ENCODE data around the gene PHF21B.

The PHF21B gene

DNA sequence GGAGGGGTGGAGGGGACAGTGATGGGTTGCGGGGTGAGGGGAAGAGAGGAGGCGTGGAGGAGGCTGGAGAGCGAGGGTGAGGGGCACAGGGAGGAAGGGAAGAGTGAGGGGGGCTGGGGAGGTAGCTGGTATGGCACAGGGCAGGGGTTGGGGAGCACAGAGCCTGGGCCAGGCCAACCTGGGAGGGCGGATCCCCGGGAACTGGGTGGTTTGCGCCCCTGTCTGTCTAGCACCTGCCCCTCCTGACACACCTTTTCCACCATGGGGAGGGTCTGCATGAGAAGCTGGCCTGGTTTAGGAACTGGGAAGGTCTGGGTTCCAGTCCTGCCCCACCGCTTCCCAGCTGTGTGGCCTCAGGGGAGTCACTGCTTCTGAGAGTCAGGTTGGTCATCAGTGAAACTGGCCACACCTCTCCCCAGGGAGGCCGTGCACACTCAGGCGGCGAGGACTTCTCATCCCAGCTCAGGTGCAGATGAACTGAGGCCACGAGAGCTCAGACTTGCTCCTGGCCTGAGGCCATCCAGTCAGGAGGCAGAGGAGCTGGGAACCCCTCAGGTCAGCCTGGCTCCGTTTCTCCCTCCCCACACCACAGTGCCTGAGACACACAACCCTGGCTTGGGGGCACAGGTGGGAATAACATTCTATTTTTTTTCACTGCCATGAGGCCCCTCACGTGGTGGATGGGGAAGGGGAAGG is 95.6 kb downstream of the PHF21B start:
- H3K79me2 ChIP-seq (ENCODE audit: control insufficient read depth, insufficient read depth, low read length) = no peaks in the 10 kb centered on the region
- H3K56ac ChIP-seq (ENCODE audit: low read length) = no peak overlapping the region
- no peak overlapping the region for H3K27ac ChIP-seq (ENCODE audit: low read depth, low read length)
- no peaks in the 10 kb centered on the region for H3K4me1 ChIP-seq (ENCODE audit: control insufficient read depth, low read depth, low read length)
- no peak overlapping the region for H4K5ac ChIP-seq (ENCODE audit: low read length)
- H3K4ac ChIP-seq (ENCODE audit: low read depth, low read length) = no peak overlapping the region
- no peak overlapping the region for H2BK15ac ChIP-seq (replicated peaks; ENCODE audit: low read depth)
- H2BK5ac ChIP-seq (ENCODE audit: low read length) = no peak overlapping the region
- H3K36me3 ChIP-seq (ENCODE audit: control insufficient read depth, insufficient read depth, low read length) = peaks cover 4% of the 10 kb centered on the region
- H4K8ac ChIP-seq (ENCODE audit: low read depth, low read length) = no peak overlapping the region
- no peaks in the 10 kb centered on the region for H3K27me3 ChIP-seq (ENCODE audit: insufficient read depth, low read length, poor library complexity)
- WGBS (ENCODE audit: extremely low coverage, insufficient coverage, low lambda C conversion rate) = no CpG with 5 or more reads among the region's 13 CpGs
- H3K9ac ChIP-seq (ENCODE audit: low read length) = no peak overlapping the region
- no peak overlapping the region for H3K23ac ChIP-seq (ENCODE audit: low read length)
- H3K4me2 ChIP-seq (ENCODE audit: low read length) = no peak overlapping the region
- H3K79me1 ChIP-seq (ENCODE audit: low read length) = no peaks in the 10 kb centered on the region
- no peak overlapping the region for H2AK5ac ChIP-seq (ENCODE audit: low read length)
- H3K4me3 ChIP-seq (ENCODE audit: low read length) = no peak overlapping the region
- H3K18ac ChIP-seq (ENCODE audit: low read length) = no peak overlapping the region
- H2BK120ac ChIP-seq (ENCODE audit: low read depth, low read length) = no peak overlapping the region
- DNase-seq = no peak

DNA sequence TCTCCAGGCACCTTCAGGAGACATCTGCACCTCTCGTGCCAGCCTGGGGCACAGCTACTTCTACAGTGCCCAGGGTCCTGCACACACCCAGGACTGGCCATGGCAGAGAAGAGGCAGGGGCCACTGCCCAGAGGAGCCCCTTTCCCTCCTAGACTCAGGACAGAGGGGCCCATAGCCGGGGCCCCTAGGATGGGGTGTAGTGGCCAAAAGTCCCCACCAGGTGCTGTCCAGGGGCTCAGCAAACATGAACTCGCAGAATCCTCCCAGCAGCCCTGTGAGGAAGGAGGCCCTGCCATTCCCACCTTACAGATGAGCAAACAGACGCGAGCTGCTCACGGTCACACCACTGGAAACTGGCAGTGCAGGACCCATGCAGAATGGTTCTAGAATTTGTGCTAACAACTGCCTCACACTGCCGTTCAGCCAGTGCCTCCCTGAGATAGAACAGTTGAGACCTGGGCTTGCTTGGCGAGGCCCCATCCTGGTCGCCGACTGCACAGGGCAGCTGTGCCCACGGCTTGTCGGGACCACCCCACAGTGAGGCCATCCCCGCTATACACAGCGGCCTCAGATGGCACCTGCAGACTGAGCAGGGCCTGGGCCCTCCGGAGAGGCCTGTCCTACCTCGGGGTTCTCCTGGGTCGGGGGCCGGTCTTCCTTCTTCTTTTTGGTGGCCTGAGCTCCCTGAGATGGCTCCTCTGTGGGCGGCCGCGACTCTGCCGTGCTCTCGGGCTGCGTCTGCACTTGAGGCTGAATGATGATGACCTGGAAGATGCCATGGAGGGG is 96.4 kb downstream of the PHF21B start:
- no peak overlapping the region for H3K23ac ChIP-seq (ENCODE audit: low read length)
- H3K27ac ChIP-seq (ENCODE audit: low read depth, low read length) = no peak overlapping the region
- no peak overlapping the region for H3K4me3 ChIP-seq (ENCODE audit: low read length)
- WGBS (ENCODE audit: extremely low coverage, insufficient coverage, low lambda C conversion rate) = no CpG with 5 or more reads among the region's 24 CpGs
- no peaks in the 10 kb centered on the region for H3K4me1 ChIP-seq (ENCODE audit: control insufficient read depth, low read depth, low read length)
- no peak overlapping the region for H2BK5ac ChIP-seq (ENCODE audit: low read length)
- H3K4me2 ChIP-seq (ENCODE audit: low read length) = no peak overlapping the region
- H3K18ac ChIP-seq (ENCODE audit: low read length) = no peak overlapping the region
- H3K79me1 ChIP-seq (ENCODE audit: low read length) = no peaks in the 10 kb centered on the region
- no peak overlapping the region for H4K5ac ChIP-seq (ENCODE audit: low read length)
- no peak overlapping the region for H2AK5ac ChIP-seq (ENCODE audit: low read length)
- H3K79me2 ChIP-seq (ENCODE audit: control insufficient read depth, insufficient read depth, low read length) = no peaks in the 10 kb centered on the region
- no peak overlapping the region for H2BK120ac ChIP-seq (ENCODE audit: low read depth, low read length)
- no peak for DNase-seq
- H3K27me3 ChIP-seq (ENCODE audit: insufficient read depth, low read length, poor library complexity) = no peaks in the 10 kb centered on the region
- H3K36me3 ChIP-seq (ENCODE audit: control insufficient read depth, insufficient read depth, low read length) = peaks cover 4% of the 10 kb centered on the region
- no peak overlapping the region for H3K56ac ChIP-seq (ENCODE audit: low read length)
- H3K4ac ChIP-seq (ENCODE audit: low read depth, low read length) = no peak overlapping the region
- H2BK15ac ChIP-seq (replicated peaks; ENCODE audit: low read depth) = no peak overlapping the region
- no peak overlapping the region for H3K9ac ChIP-seq (ENCODE audit: low read length)
- no peak overlapping the region for H4K8ac ChIP-seq (ENCODE audit: low read depth, low read length)

DNA sequence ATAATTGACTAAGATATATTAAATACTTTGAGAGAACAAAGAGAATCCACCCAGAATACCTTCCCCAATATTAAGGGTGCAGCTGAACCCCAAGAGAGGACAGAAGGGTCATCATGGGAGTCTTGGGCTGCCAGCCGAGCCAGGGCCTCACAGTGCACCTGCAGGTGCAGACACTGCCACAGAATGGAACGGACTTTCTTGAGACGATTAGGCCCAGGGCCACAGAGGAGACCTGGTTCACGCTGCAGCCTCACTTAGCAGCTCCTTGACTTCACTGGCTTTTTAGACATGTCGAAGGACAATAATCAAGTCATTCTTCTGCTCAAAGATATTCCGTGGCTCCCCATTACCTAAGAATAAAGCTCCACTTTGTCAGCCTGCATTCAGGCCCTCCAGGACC is 100.6 kb downstream of the PHF21B start:
- Histone ChIP-seq H2BK5ac (ENCODE audit: low read length) (no peak overlapping the region), H3K4me1 (ENCODE audit: control insufficient read depth, low read depth, low read length) (no peaks in the 10 kb centered on the region), H2BK120ac (ENCODE audit: low read depth, low read length) (no peak overlapping the region), H3K79me1 (ENCODE audit: low read length) (no peaks in the 10 kb centered on the region), H3K56ac (ENCODE audit: low read length) (no peak overlapping the region), H3K36me3 (ENCODE audit: control insufficient read depth, insufficient read depth, low read length) (peaks cover 6% of the 10 kb centered on the region), H2BK15ac (replicated peaks; ENCODE audit: low read depth) (no peak overlapping the region), H3K18ac (ENCODE audit: low read length) (no peak overlapping the region), H3K4me2 (ENCODE audit: low read length) (no peak overlapping the region), H3K4me3 (ENCODE audit: low read length) (no peak overlapping the region), H4K8ac (ENCODE audit: low read depth, low read length) (no peak overlapping the region), H2AK5ac (ENCODE audit: low read length) (no peak overlapping the region), H3K27me3 (ENCODE audit: insufficient read depth, low read length, poor library complexity) (no peaks in the 10 kb centered on the region), H4K5ac (ENCODE audit: low read length) (no peak overlapping the region), H3K79me2 (ENCODE audit: control insufficient read depth, insufficient read depth, low read length) (no peaks in the 10 kb centered on the region), H3K4ac (ENCODE audit: low read depth, low read length) (no peak overlapping the region), H3K23ac (ENCODE audit: low read length) (no peak overlapping the region), H3K9ac (ENCODE audit: low read length) (no peak overlapping the region), H3K27ac (ENCODE audit: low read depth, low read length) (no peak overlapping the region)
- WGBS (ENCODE audit: extremely low coverage, insufficient coverage, low lambda C conversion rate) = no CpG with 5 or more reads among the region's 6 CpGs
- DNase-seq = no peak

DNA sequence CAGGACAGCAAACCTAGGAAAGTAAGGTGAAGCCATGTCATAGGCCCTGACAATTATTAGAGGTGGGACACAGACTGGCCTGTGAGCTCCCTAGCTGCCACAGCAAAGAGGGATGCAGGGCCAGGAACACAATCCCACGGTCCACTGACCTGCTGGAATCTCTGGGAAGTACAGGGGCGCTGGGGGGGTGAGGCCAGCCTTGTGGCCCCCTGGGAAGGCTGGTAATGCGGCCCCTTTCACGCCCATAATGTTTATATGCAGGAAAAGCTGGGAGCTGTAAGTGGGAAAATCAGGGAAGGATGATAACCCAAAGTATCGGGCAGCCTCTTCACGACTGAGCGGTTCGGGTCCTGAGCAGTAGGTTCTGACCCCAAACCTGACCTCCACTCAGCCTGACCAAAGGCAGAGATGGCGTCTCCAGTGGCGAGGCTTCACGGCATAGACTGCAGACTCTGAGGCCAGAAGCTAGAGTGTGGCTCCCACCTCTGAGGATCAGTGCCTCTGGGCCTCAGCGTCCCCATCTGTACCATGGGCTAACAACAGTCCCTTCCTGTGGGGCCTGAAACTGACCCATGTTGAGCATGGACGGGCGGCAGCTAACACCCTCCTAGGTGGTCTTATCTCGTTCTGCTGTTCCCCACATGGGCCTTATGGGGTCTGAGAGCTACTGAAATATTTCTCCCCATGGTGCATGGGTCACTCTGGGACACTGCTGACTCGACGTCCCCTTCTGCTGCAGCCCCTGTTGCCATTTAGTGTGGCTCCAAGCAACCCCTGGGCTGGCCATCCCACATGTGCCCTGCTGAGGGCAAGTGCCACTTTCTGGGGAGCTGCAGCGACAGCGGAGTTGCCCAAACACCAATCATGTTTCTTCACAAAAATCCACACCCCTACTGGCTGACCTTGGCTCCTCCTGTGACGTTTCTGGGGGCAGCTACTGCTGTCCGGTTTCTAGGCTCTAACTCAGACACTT is 101.8 kb downstream of the PHF21B start:
- Histone ChIP-seq H3K27me3 (ENCODE audit: insufficient read depth, low read length, poor library complexity) (no peaks in the 10 kb centered on the region), H3K79me1 (ENCODE audit: low read length) (no peaks in the 10 kb centered on the region), H2BK120ac (ENCODE audit: low read depth, low read length) (no peak overlapping the region), H3K4me2 (ENCODE audit: low read length) (no peak overlapping the region), H3K4ac (ENCODE audit: low read depth, low read length) (no peak overlapping the region), H4K8ac (ENCODE audit: low read depth, low read length) (no peak overlapping the region), H4K5ac (ENCODE audit: low read length) (no peak overlapping the region), H3K36me3 (ENCODE audit: control insufficient read depth, insufficient read depth, low read length) (peaks cover 2% of the 10 kb centered on the region), H3K18ac (ENCODE audit: low read length) (no peak overlapping the region), H2AK5ac (ENCODE audit: low read length) (no peak overlapping the region), H3K56ac (ENCODE audit: low read length) (no peak overlapping the region), H3K4me1 (ENCODE audit: control insufficient read depth, low read depth, low read length) (no peaks in the 10 kb centered on the region), H3K79me2 (ENCODE audit: control insufficient read depth, insufficient read depth, low read length) (no peaks in the 10 kb centered on the region), H3K27ac (ENCODE audit: low read depth, low read length) (no peak overlapping the region), H3K23ac (ENCODE audit: low read length) (no peak overlapping the region), H2BK5ac (ENCODE audit: low read length) (no peak overlapping the region), H2BK15ac (replicated peaks; ENCODE audit: low read depth) (no peak overlapping the region), H3K9ac (ENCODE audit: low read length) (no peak overlapping the region), H3K4me3 (ENCODE audit: low read length) (no peak overlapping the region)
- WGBS (ENCODE audit: extremely low coverage, insufficient coverage, low lambda C conversion rate) = no CpG with 5 or more reads among the region's 21 CpGs
- no peak for DNase-seq

DNA sequence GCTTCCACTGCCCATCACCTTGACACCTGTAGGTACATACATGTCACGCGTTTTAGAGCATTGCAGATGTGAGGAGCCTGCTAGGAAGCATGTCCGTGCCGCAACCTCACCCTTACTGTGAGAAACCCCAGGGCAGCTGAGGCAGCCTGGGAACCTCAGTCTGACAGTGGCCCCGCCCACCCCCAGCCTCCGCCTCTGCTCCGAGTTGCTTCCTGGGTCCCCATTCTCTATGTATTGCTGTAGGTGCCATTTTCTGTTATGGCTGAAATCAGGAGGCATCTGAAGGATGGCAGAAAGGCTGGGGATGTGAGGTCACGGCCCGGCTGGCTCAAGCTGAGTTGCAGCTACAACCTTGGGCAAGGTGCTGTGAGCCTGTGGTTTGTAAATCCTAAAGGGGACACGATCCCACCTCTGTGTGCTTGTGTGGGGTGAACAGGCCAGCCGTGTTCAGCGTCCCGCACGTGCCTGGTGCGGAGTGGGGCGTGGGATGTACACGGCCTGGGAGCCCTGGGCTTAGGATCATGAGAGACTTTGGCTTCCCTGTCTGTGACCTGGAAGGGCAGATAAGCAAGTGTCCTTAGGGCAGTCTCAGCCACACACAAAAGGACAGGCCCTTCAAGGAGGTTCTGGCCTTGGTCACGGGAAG is 102.7 kb downstream of the PHF21B start:
- H2BK15ac ChIP-seq (replicated peaks; ENCODE audit: low read depth) = no peak overlapping the region
- no peak overlapping the region for H3K56ac ChIP-seq (ENCODE audit: low read length)
- H3K27ac ChIP-seq (ENCODE audit: low read depth, low read length) = no peak overlapping the region
- H3K23ac ChIP-seq (ENCODE audit: low read length) = no peak overlapping the region
- no peak overlapping the region for H3K4me3 ChIP-seq (ENCODE audit: low read length)
- no peak overlapping the region for H4K5ac ChIP-seq (ENCODE audit: low read length)
- H2AK5ac ChIP-seq (ENCODE audit: low read length) = no peak overlapping the region
- no peaks in the 10 kb centered on the region for H3K4me1 ChIP-seq (ENCODE audit: control insufficient read depth, low read depth, low read length)
- no peak overlapping the region for H3K4ac ChIP-seq (ENCODE audit: low read depth, low read length)
- no peak overlapping the region for H3K18ac ChIP-seq (ENCODE audit: low read length)
- peaks cover 2% of the 10 kb centered on the region for H3K36me3 ChIP-seq (ENCODE audit: control insufficient read depth, insufficient read depth, low read length)
- no CpG with 5 or more reads among the region's 18 CpGs for WGBS (ENCODE audit: extremely low coverage, insufficient coverage, low lambda C conversion rate)
- H3K79me2 ChIP-seq (ENCODE audit: control insufficient read depth, insufficient read depth, low read length) = no peaks in the 10 kb centered on the region
- no peak overlapping the region for H4K8ac ChIP-seq (ENCODE audit: low read depth, low read length)
- DNase-seq = no peak
- no peaks in the 10 kb centered on the region for H3K79me1 ChIP-seq (ENCODE audit: low read length)
- no peaks in the 10 kb centered on the region for H3K27me3 ChIP-seq (ENCODE audit: insufficient read depth, low read length, poor library complexity)
- H3K9ac ChIP-seq (ENCODE audit: low read length) = no peak overlapping the region
- no peak overlapping the region for H2BK120ac ChIP-seq (ENCODE audit: low read depth, low read length)
- H3K4me2 ChIP-seq (ENCODE audit: low read length) = no peak overlapping the region
- H2BK5ac ChIP-seq (ENCODE audit: low read length) = no peak overlapping the region
